Activated T-cell treated with anti-CD3 and anti-CD28 coated beads, Interleukin-2, amount 50 U/mL, for 72 hours (primary cell): ENCODE data around the gene TMEM45A. TPM values are rescaled to one million over a fixed set of nuclear protein-coding genes. Genes with fewer than 3 reads are reported as not detected.
"Not testable (repeated sequence)": the region's sequence is repeated elsewhere in the genome, so short reads cannot be mapped to it uniquely, and the experiment has no call there.

Source experiments
- ATAC-seq, 2 donors: fragments of 150-1000 bp; cut with Tn5 transposase; replicated peaks in 1 of 2; 2 replicates each; pipeline ENCODE4 v1.10.0; 2021; ENCODE audit warnings: moderate library complexity in 2 of 2, mild to moderate bottlenecking in 1 of 2
- DNase-seq, 2 donors: peaks; one replicate each; pipeline ENCODE4 v3.0.0; 2021 to 2022; ENCODE audit warnings: mixed read lengths in 1 of 2
- H3K27ac Mint-ChIP-seq: one replicate; pipeline ENCODE4 v1.8.0; 2022; ENCODE audit warnings: mild to moderate bottlenecking, moderate library complexity, mixed read lengths
- H3K27me3 Mint-ChIP-seq: one replicate; pipeline ENCODE4 v1.8.0; 2022; ENCODE audit warnings: low read depth, mixed read lengths
- H3K36me3 Mint-ChIP-seq, 2 donors: one replicate each; pipeline ENCODE4 v1.8.0; 2022; ENCODE audit warnings: mixed read lengths in 2 of 2, mild to moderate bottlenecking in 1 of 2; ENCODE audit not compliant: insufficient read depth in 2 of 2
- H3K4me1 Mint-ChIP-seq: one replicate; pipeline ENCODE4 v1.8.0; 2022; ENCODE audit warnings: low read depth, mixed read lengths
- H3K4me3 Mint-ChIP-seq, 2 donors: one replicate each; pipeline ENCODE4 v1.8.0; 2022; ENCODE audit warnings: mild to moderate bottlenecking in 2 of 2, mixed read lengths in 2 of 2, moderate library complexity in 2 of 2
- H3K9me3 Mint-ChIP-seq, 2 donors: one replicate each; pipeline ENCODE4 v1.8.0; 2022; ENCODE audit warnings: mixed read lengths in 2 of 2
- total RNA-seq, 2 donors: library from RNA; stranded (reverse); gene quantifications; one replicate each; pipeline ENCODE4 v1.2.3, GENCODE V29; 2022

The TMEM45A gene
- total RNA-seq, 2 donors from 2014 or later: 0.26 to 1.5 TPM

- ATAC-seq: no peak
- Mint-ChIP-seq H3K4me3 (no peak overlapping the region), H3K9me3 (no peaks in the 10 kb centered on the region)
Observed at GRCh38 chr3:100525753-100526612, 33.6 kb downstream of the TMEM45A start.

DNA sequence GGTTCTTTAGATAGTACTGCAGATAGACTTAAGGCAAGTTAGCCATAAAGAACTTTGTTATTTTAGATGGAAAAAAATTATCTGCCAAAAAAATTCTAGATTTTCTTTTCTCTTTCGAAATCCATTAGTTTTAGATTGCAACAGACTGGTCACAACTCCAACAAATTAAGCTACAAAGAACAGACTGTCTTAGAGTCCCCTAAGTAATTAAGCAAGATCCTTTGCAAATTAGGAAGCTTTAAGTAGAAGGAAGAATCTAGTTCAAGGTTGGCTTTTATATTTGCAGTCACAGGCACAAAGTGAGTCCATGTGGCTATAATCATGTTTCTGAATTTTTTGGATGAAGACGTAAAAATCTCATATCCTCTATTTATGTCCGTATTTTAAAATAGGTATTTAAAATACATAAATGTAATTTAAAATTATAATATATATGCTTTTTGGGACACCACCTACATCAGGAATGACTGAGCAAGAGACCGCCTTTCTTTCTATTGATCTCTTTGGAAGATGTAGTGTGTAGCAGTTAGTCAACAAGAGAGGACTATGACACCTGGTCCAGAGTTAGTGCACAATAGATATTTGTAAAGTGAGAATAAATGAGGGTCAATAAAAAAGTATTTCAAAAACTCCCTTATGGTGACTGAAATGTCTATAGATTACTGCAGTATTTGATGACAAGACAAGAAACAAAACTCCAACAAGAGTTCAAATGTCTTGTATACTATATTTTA lies 34.4 kb downstream of the TMEM45A start:
- H3K4me3 Mint-ChIP-seq: no peak overlapping the region
- DNase-seq (no peak), ATAC-seq (no peak)
- no peak overlapping the region for H3K27ac Mint-ChIP-seq
- no peaks in the 10 kb centered on the region for H3K9me3 Mint-ChIP-seq
- H3K4me1 Mint-ChIP-seq: no peaks in the 10 kb centered on the region
- H3K27me3 Mint-ChIP-seq: peaks cover 21% of the 10 kb centered on the region
- no peaks in the 10 kb centered on the region for H3K36me3 Mint-ChIP-seq

More at GRCh38 chr3:100525753-100526612, 33.6 kb downstream of the TMEM45A start:
- no peaks in the 10 kb centered on the region for H3K4me1 Mint-ChIP-seq
- DNase-seq: no peak
- H3K27ac Mint-ChIP-seq: no peak overlapping the region
- H3K36me3 Mint-ChIP-seq: no peaks in the 10 kb centered on the region
- H3K27me3 Mint-ChIP-seq: peaks cover 21% of the 10 kb centered on the region

DNA sequence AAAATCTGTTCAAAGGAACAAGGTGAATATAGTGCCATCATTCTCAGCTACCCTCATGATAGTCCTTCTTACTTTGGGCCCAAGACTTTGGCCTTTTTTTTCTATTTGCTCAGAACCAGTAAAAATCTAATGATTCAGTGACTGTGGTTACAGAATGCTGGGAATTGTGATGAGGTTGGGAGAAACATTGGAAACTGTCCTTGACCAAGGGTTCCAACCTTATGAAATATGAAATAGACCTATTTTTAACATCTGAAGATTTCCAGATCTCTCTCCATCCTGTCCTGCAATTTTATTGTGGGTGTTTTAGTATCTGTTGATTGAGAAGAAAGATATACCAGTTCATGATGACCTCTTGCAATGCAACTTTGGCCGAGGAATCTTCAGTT lies 34.9 kb downstream of the TMEM45A start:
- no peaks in the 10 kb centered on the region for H3K9me3 Mint-ChIP-seq
- H3K4me1 Mint-ChIP-seq: no peaks in the 10 kb centered on the region
- H3K27me3 Mint-ChIP-seq: peaks cover 21% of the 10 kb centered on the region
- H3K36me3 Mint-ChIP-seq: no peaks in the 10 kb centered on the region
- DNase-seq (no peak), ATAC-seq (no peak)
- no peak overlapping the region for H3K4me3 Mint-ChIP-seq
- no peak overlapping the region for H3K27ac Mint-ChIP-seq

DNA sequence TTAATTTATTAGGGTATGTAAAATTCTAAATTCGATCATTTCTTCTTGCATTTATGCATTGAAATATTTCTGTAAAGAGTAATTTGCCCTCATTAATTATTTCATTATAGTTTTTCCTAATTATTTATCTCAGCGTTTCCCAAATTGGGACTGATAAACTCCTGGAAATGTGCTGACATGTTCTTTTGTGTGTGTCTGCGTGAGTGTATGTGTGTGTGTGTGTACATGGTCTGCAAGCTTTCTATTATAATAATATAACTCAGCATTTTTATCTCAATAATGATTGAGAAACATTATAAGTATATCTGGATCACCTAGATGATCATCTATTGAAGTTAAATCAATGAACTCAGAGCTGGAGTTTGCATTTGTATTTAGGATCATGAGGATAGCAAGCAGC lies 38.7 kb downstream of the TMEM45A start:
- Mint-ChIP-seq H3K9me3 (no peaks in the 10 kb centered on the region), H3K27ac (no peak overlapping the region), H3K36me3 (no peaks in the 10 kb centered on the region), H3K4me1 (no peaks in the 10 kb centered on the region), H3K4me3 (no peak overlapping the region), H3K27me3 (peaks cover 13% of the 10 kb centered on the region)
- ATAC-seq (no peak), DNase-seq (no peak)

- H3K9me3 Mint-ChIP-seq: no peaks in the 10 kb centered on the region
- no peak overlapping the region for H3K27ac Mint-ChIP-seq
- H3K36me3 Mint-ChIP-seq: no peaks in the 10 kb centered on the region
- H3K4me3 Mint-ChIP-seq: no peak overlapping the region
- H3K27me3 Mint-ChIP-seq: peaks cover 10% of the 10 kb centered on the region
- no peaks in the 10 kb centered on the region for H3K4me1 Mint-ChIP-seq
- ATAC-seq (no peak), DNase-seq (no peak)
Observed at GRCh38 chr3:100532411-100532810, 40.0 kb downstream of the TMEM45A start.

DNA sequence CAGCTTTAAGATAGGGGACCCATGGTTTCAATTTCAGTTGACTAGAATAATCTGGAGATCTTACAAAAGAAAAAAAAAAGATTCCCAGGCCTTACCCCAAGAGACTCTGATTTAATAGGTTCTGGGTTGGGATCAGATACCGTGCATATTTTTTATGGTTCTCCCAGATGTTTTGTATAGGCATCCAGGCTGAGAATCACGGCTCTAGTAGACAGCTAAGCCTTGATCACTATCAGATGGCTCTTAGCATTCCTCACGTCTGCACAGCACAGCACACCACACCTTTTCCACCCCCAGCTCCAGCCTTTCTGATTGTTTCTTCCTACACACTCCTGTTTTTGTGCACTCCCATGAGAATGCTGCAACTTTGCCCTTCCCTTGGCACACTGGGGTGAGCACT lies 40.8 kb downstream of the TMEM45A start:
- no peak for ATAC-seq
- no peak for DNase-seq
- no peaks in the 10 kb centered on the region for H3K9me3 Mint-ChIP-seq
- no peaks in the 10 kb centered on the region for H3K36me3 Mint-ChIP-seq
- H3K27me3 Mint-ChIP-seq: peaks cover 2% of the 10 kb centered on the region
- no peak overlapping the region for H3K27ac Mint-ChIP-seq
- no peaks in the 10 kb centered on the region for H3K4me1 Mint-ChIP-seq
- no peak overlapping the region for H3K4me3 Mint-ChIP-seq

DNA sequence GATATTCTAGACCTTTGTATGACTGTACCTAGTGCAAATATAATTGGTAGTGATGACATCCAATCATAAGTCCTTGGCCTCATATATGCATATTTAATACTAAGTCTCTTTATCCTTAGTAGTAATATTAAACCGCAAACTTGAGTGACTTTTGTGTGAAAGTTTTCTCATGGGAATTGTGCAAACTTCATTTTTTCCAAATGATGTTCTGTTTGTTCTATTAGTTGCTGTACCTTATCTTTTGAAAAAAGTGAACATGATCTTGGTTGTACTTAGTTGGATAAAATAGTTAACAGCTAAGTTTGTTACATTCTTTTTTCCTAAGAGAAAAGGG lies 43.2 kb downstream of the TMEM45A start:
- Mint-ChIP-seq H3K27ac (no peak overlapping the region), H3K36me3 (no peaks in the 10 kb centered on the region), H3K4me3 (no peak overlapping the region), H3K9me3 (no peaks in the 10 kb centered on the region), H3K4me1 (no peaks in the 10 kb centered on the region), H3K27me3 (no peaks in the 10 kb centered on the region)
- ATAC-seq (no peak), DNase-seq (no peak)

GRCh38 chr3:100536093-100536492 lies 43.7 kb downstream of the TMEM45A start:
- H3K27me3 Mint-ChIP-seq: peaks cover 3% of the 10 kb centered on the region
- ATAC-seq: no peak
- no peak overlapping the region for H3K27ac Mint-ChIP-seq
- DNase-seq: no peak
- no peak overlapping the region for H3K4me3 Mint-ChIP-seq
- no peaks in the 10 kb centered on the region for H3K4me1 Mint-ChIP-seq
- peaks cover 0 to 3% of the 10 kb centered on the region in 2 donors for H3K9me3 Mint-ChIP-seq
- H3K36me3 Mint-ChIP-seq: no peaks in the 10 kb centered on the region

- Mint-ChIP-seq H3K4me1 (no peaks in the 10 kb centered on the region), H3K27ac (no peak overlapping the region), H3K36me3 (no peaks in the 10 kb centered on the region), H3K9me3 (peaks cover 0 to 4% of the 10 kb centered on the region in 2 donors), H3K4me3 (no peak overlapping the region), H3K27me3 (peaks cover 5% of the 10 kb centered on the region)
- DNase-seq: peak; percentile 2 to 23
- peak; percentile 62 to 95 for ATAC-seq
Observed at GRCh38 chr3:100537646-100538338, 45.4 kb downstream of the TMEM45A start.

DNA sequence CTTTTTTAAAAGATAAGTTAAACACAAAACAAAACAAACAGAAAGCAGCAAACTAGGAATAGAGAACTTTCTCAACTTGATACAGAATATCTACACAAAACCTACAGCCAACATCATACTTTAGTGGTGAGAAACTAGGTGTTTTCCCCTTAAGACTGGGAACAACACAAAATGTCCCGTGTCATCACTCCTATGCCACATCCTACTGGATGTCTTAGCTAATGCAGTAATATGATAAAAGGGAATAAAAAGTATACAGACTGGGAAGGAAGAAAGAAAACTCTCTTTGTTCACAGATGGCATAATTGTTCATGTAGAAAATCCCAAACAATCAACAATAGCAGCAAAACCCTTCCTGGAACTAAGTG lies 45.9 kb downstream of the TMEM45A start:
- peaks cover 5% of the 10 kb centered on the region for H3K27me3 Mint-ChIP-seq
- H3K9me3 Mint-ChIP-seq: peaks cover 0 to 4% of the 10 kb centered on the region in 2 donors
- no peak overlapping the region for H3K27ac Mint-ChIP-seq
- DNase-seq (no peak), ATAC-seq (no peak)
- H3K4me3 Mint-ChIP-seq: no peak overlapping the region
- H3K36me3 Mint-ChIP-seq: no peaks in the 10 kb centered on the region
- no peaks in the 10 kb centered on the region for H3K4me1 Mint-ChIP-seq

GRCh38 chr3:100540791-100541334 lies 48.4 kb downstream of the TMEM45A start:
- no peak for ATAC-seq
- Mint-ChIP-seq H3K4me1 (no peaks in the 10 kb centered on the region), H3K27ac (no peak overlapping the region), H3K27me3 (peaks cover 21% of the 10 kb centered on the region), H3K4me3 (no peak overlapping the region), H3K36me3 (no peaks in the 10 kb centered on the region), H3K9me3 (peaks cover 0 to 4% of the 10 kb centered on the region in 2 donors)
- DNase-seq: no peak

GRCh38 chr3:100541428-100541827 lies 49.0 kb downstream of the TMEM45A start:
- ATAC-seq, H3K27ac Mint-ChIP-seq, H3K9me3 Mint-ChIP-seq, H3K4me1 Mint-ChIP-seq, H3K4me3 Mint-ChIP-seq, H3K36me3 Mint-ChIP-seq, DNase-seq: not testable (repeated sequence)
- H3K27me3 Mint-ChIP-seq: peaks cover 27% of the 10 kb centered on the region

GRCh38 chr3:100545371-100545770 lies 53.0 kb downstream of the TMEM45A start:
- no peak overlapping the region for H3K27ac Mint-ChIP-seq
- no peaks in the 10 kb centered on the region for H3K4me1 Mint-ChIP-seq

More at GRCh38 chr3:100545371-100545770, 53.0 kb downstream of the TMEM45A start:
- Mint-ChIP-seq H3K9me3 (peaks cover 0 to 4% of the 10 kb centered on the region in 2 donors), H3K27me3 (peaks cover 35% of the 10 kb centered on the region), H3K4me3 (no peak overlapping the region), H3K36me3 (no peaks in the 10 kb centered on the region)
- DNase-seq: no peak
- ATAC-seq: no peak
